D721Med (cell line): Measurements from ENCODE around the gene SDK1.

Experiments used
- DNase-seq: peaks from one replicate; pipeline ENCODE4 v3.0.0; 2011; ENCODE audit warnings: low spot score; ENCODE audit not compliant: insufficient read length
- FAIRE-seq: peaks from 2 replicates; lab custom pipeline; 2011; peaks lifted over from hg19 to GRCh38; lab: Jason Lieb, UNC
- CTCF ChIP-seq: IDR thresholded peaks from 2 replicates; pipeline ENCODE4 v1.5.1; 2012; ENCODE audit warnings: mild to moderate bottlenecking, control low read depth; ENCODE audit not compliant: insufficient read depth; ENCODE audit errors: missing control alignments

SDK1 gene

GRCh38 chr7:3504384-3504783 lies 203.3 kb downstream of the SDK1 start:
- no peak for FAIRE-seq
- TF ChIP-seq CTCF, result no peak

GRCh38 chr7:3510101-3511020 lies 209.3 kb downstream of the SDK1 start:
- no peak for FAIRE-seq
- DNase-seq, result no peak
- no peak for TF ChIP-seq CTCF

More at GRCh38 chr7:3504384-3504783, 203.3 kb downstream of the SDK1 start:
- no peak for DNase-seq

GRCh38 chr7:3517344-3517743 lies 216.3 kb downstream of the SDK1 start:
- DNase-seq, result no peak
- no peak for TF ChIP-seq CTCF
- no peak for FAIRE-seq

- FAIRE-seq (no peak), DNase-seq (no peak)
- no peak for TF ChIP-seq CTCF
Observed at GRCh38 chr7:3518546-3518945, 217.5 kb downstream of the SDK1 start.

GRCh38 chr7:3520206-3520605 lies 219.2 kb downstream of the SDK1 start:
- FAIRE-seq, result no peak
- no peak for DNase-seq
- TF ChIP-seq CTCF, result no peak

GRCh38 chr7:3527496-3528124 lies 226.6 kb downstream of the SDK1 start:
- DNase-seq (no peak), FAIRE-seq (no peak)
- no peak for TF ChIP-seq CTCF
